HEK293 (cell line): ENCODE measurements around the gene CD2.

Experiments
- CTCF ChIP-seq: fragments of 450-650 bp; formaldehyde crosslinking; IDR thresholded peaks from 2 replicates; pipeline ENCODE4 v1.5.1; 2016; ENCODE audit warnings: missing biosample characterization, missing genetic modification characterization
- SP2 ChIP-seq: fragments of 450-650 bp; formaldehyde crosslinking; IDR thresholded peaks from 2 replicates; pipeline ENCODE4 v1.5.1; 2016; ENCODE audit warnings: missing biosample characterization, missing genetic modification characterization
- TCF7L2 ChIP-seq: IDR thresholded peaks from 2 replicates; pipeline ENCODE4 v1.6.1; 2011; ENCODE audit warnings: low read depth, mild to moderate bottlenecking, inconsistent platforms, low read length, moderate library complexity, borderline replicate concordance
- ZBTB26 ChIP-seq: fragments of 450-650 bp; formaldehyde crosslinking; optimal IDR thresholded peaks from 2 replicates; pipeline ENCODE3; 2016; ENCODE audit warnings: missing biosample characterization, mild to moderate bottlenecking, missing genetic modification characterization
- ZNF114 ChIP-seq: fragments of 450-650 bp; formaldehyde crosslinking; IDR thresholded peaks from 2 replicates; pipeline ENCODE4 v1.5.0; 2017; ENCODE audit warnings: missing biosample characterization, missing genetic modification characterization
- ZNF202 ChIP-seq: fragments of 450-650 bp; formaldehyde crosslinking; IDR thresholded peaks from 2 replicates; pipeline ENCODE4 v1.5.1; 2016; ENCODE audit warnings: missing biosample characterization, missing genetic modification characterization, borderline replicate concordance
- ZNF274 ChIP-seq, 2 experiments: fragments of 200-500 bp in 1 of 2; fragments of 450-650 bp in 1 of 2; sonication (Bioruptor generic) in 1 of 2; formaldehyde crosslinking in 1 of 2; IDR thresholded peaks; 2 replicates each; pipeline versions ENCODE4 v1.5.1 to v1.6.1; 2014 to 2016; ENCODE audit warnings: borderline replicate concordance in 1 of 2, inconsistent platforms in 1 of 2, low read length in 1 of 2, missing biosample characterization in 1 of 2, missing genetic modification characterization in 1 of 2
- ZNF423 ChIP-seq: fragments of 450-650 bp; formaldehyde crosslinking; IDR thresholded peaks from 2 replicates; pipeline ENCODE4 v1.5.1; 2016; ENCODE audit warnings: missing biosample characterization, missing genetic modification characterization
- ZNF529 ChIP-seq: fragments of 450-650 bp; formaldehyde crosslinking; IDR thresholded peaks from 2 replicates; pipeline ENCODE4 v1.5.1; 2017; ENCODE audit warnings: missing genetic modification characterization, missing biosample characterization; ENCODE audit not compliant: insufficient replicate concordance
- ZNF707 ChIP-seq: fragments of 450-650 bp; formaldehyde crosslinking; IDR thresholded peaks from 2 replicates; pipeline ENCODE4 v1.5.1; 2016; ENCODE audit warnings: missing biosample characterization, missing genetic modification characterization
- ZSCAN16 ChIP-seq: fragments of 450-650 bp; formaldehyde crosslinking; IDR thresholded peaks from 2 replicates; pipeline ENCODE4 v1.5.1; 2016; ENCODE audit warnings: missing biosample characterization, missing genetic modification characterization
- ZSCAN4 ChIP-seq: fragments of 450-650 bp; formaldehyde crosslinking; IDR thresholded peaks from 2 replicates; pipeline ENCODE4 v1.5.1; 2017; ENCODE audit warnings: missing biosample characterization, missing genetic modification characterization

GRCh38 chr1:116754198-116754977 is at the start of gene CD2:
- TF ChIP-seq CTCF (tag by site-specific recombination) (no peak), ZNF114 (tag by site-specific recombination) (no peak), TCF7L2 (no peak), ZNF529 (no peak), SP2 (tag by site-specific recombination) (no peak), ZNF423 (tag by site-specific recombination) (no peak), ZSCAN16 (tag by site-specific recombination) (no peak), ZSCAN4 (tag by site-specific recombination) (no peak), ZNF707 (tag by site-specific recombination) (no peak), ZNF274 (IDR thresholded peaks at IDR 0.05; ENCODE audit: low read length) (no peak), ZNF274 (tag by site-specific recombination; IDR thresholded peaks at IDR 0.05; ENCODE audit: borderline replicate concordance) (no peak), ZBTB26 (tag by site-specific recombination) (no peak), ZNF202 (tag by site-specific recombination) (no peak)
